Liver (tissue), 9 donors: ENCODE measurements around the gene B4GALT3. TPM values are rescaled to one million over a fixed set of nuclear protein-coding genes. Genes with fewer than 3 reads are reported as not detected.

Experiments used
- DNase-seq: peaks from one replicate; pipeline ENCODE4 v3.0.0-alpha.2; 2017; ENCODE audit warnings: low spot score
- H3K27ac ChIP-seq, 2 donors: one replicate each; pipeline ENCODE4 v1.7.0; 2013; ENCODE audit warnings: inconsistent platforms in 2 of 2, low read length in 2 of 2, control low read depth in 1 of 2, low read depth in 1 of 2, mild to moderate bottlenecking in 1 of 2
- H3K27me3 ChIP-seq, 4 donors: one replicate each; pipeline versions ENCODE4 v1.6.1 to v1.7.0; 2013; ENCODE audit warnings: low read length in 3 of 4, inconsistent platforms in 1 of 4, mild to moderate bottlenecking in 1 of 4, moderate library complexity in 1 of 4; ENCODE audit not compliant: control insufficient read depth in 4 of 4, insufficient read depth in 4 of 4
- H3K36me3 ChIP-seq, 4 donors: one replicate each; pipeline versions ENCODE4 v1.6.1 to v1.7.0; 2013; ENCODE audit warnings: low read length in 3 of 4, mild to moderate bottlenecking in 3 of 4, low read depth in 1 of 4, moderate library complexity in 1 of 4; ENCODE audit not compliant: control insufficient read depth in 4 of 4, insufficient read depth in 3 of 4
- H3K4me1 ChIP-seq, 4 donors: one replicate each; pipeline versions ENCODE4 v1.6.1 to v1.7.0; 2013; ENCODE audit warnings: low read length in 3 of 4, mild to moderate bottlenecking in 3 of 4, moderate library complexity in 1 of 4; ENCODE audit not compliant: control insufficient read depth in 4 of 4, insufficient read depth in 4 of 4
- H3K4me3 ChIP-seq, 3 donors: one replicate each; pipeline versions ENCODE4 v1.6.1 to v1.7.0; 2013; ENCODE audit warnings: low read length in 3 of 3, control low read depth in 1 of 3, low read depth in 1 of 3, mild to moderate bottlenecking in 1 of 3
- H3K9ac ChIP-seq, 2 donors: one replicate each; pipeline ENCODE4 v1.7.0; 2013; ENCODE audit warnings: low read length in 2 of 2, mild to moderate bottlenecking in 2 of 2, moderate library complexity in 2 of 2, control low read depth in 1 of 2, low read depth in 1 of 2
- H3K9me3 ChIP-seq, 4 donors: one replicate each; pipeline versions ENCODE4 v1.6.1 to v1.7.0; 2013; ENCODE audit warnings: low read length in 3 of 4; ENCODE audit not compliant: control insufficient read depth in 4 of 4
- EGR1 ChIP-seq, 2 donors: IDR thresholded peaks; 2 replicates each; pipeline ENCODE4 v1.6.1; 2016 to 2018; ENCODE audit warnings: antibody characterized with exemption in 2 of 2, low read depth in 2 of 2
- FOXA1 ChIP-seq: IDR thresholded peaks from 2 replicates; pipeline ENCODE4 v1.6.1; 2016; ENCODE audit warnings: antibody characterized with exemption
- FOXA2 ChIP-seq: IDR thresholded peaks from 2 replicates; pipeline ENCODE4 v1.6.1; 2016; ENCODE audit warnings: antibody characterized with exemption
- GABPA ChIP-seq, 2 donors: IDR thresholded peaks in 1 of 2; conservative IDR thresholded peaks in 1 of 2; 2 replicates each; pipeline ENCODE4 v1.6.1; 2016; ENCODE audit warnings: antibody characterized with exemption in 2 of 2, mild to moderate bottlenecking in 1 of 2, moderate library complexity in 1 of 2
- HNF4A ChIP-seq, 2 donors: conservative IDR thresholded peaks; 2 replicates each; pipeline ENCODE4 v1.6.1; 2016; ENCODE audit warnings: antibody characterized with exemption in 2 of 2, mild to moderate bottlenecking in 2 of 2
- HNF4G ChIP-seq: IDR thresholded peaks from 2 replicates; pipeline ENCODE4 v1.6.1; 2016; ENCODE audit warnings: antibody characterized with exemption
- JUND ChIP-seq, 2 donors: IDR thresholded peaks; 2 replicates each; pipeline ENCODE4 v1.6.1; 2016; ENCODE audit warnings: antibody characterized with exemption in 2 of 2
- NR2F2 ChIP-seq: IDR thresholded peaks from 2 replicates; pipeline ENCODE4 v1.6.1; 2016; ENCODE audit warnings: antibody characterized with exemption
- RAD21 ChIP-seq, 2 donors: IDR thresholded peaks; 2 replicates each; pipeline ENCODE4 v1.6.1; 2016; ENCODE audit warnings: antibody characterized with exemption in 2 of 2, mild to moderate bottlenecking in 2 of 2
- RXRA ChIP-seq, 2 donors: IDR thresholded peaks; 2 replicates each; pipeline ENCODE4 v1.6.1; 2017 to 2018; ENCODE audit warnings: antibody characterized with exemption in 2 of 2, mild to moderate bottlenecking in 1 of 2
- SP1 ChIP-seq: IDR thresholded peaks from 2 replicates; pipeline ENCODE4 v1.6.1; 2018; ENCODE audit warnings: antibody characterized with exemption, mild to moderate bottlenecking
- TAF1 ChIP-seq: conservative IDR thresholded peaks from 2 replicates; pipeline ENCODE4 v1.6.1; 2016; ENCODE audit warnings: antibody characterized with exemption, mild to moderate bottlenecking
- YY1 ChIP-seq: IDR thresholded peaks from 2 replicates; pipeline ENCODE4 v1.6.1; 2016; ENCODE audit warnings: antibody characterized with exemption, mild to moderate bottlenecking
- WGBS: extraction: QIAGEN DNeasy Blood & Tissue Kit; methylation state at CpG from one replicate; pipeline ENCODE4 v1.1.7; 2013; 5-methylcytosine and 5-hydroxymethylcytosine counted together
- polyA plus RNA-seq, 2 donors: library from polyadenylated mRNA; stranded (reverse) in 1 of 2; unstranded in 1 of 2; fragments of 200-250 nt in 1 of 2; fragments of >200 nt in 1 of 2; fragmentation: Nextera tagmentation in 1 of 2; extraction: Ambion mirVana in 1 of 2; gene quantifications; one replicate each; pipeline versions ENCODE4 v1.2.1 to v1.2.3, GENCODE V29; 2013 to 2015
- total RNA-seq, 2 donors: library from RNA; depleted of rRNA; stranded (reverse); fragments of >200 nt; gene quantifications; one replicate each; pipeline ENCODE4 v1.2.3, GENCODE V29; 2014
- TF ChIP-seq, protein P1 (sequence below): fragments of 150-350 bp; IDR thresholded peaks from 2 replicates; pipeline ENCODE4 v1.5.1; 2017; ENCODE audit warnings: improper control_type of control experiment, low read depth, low read length; ENCODE audit not compliant: missing input control
- TF ChIP-seq, protein P2 (sequence below): IDR thresholded peaks from 2 replicates; pipeline ENCODE4 v1.6.1; 2016; ENCODE audit warnings: antibody characterized with exemption
- TF ChIP-seq, protein P3 (sequence below): IDR thresholded peaks from 2 replicates; pipeline ENCODE4 v1.6.1; 2016; ENCODE audit warnings: antibody characterized with exemption
- TF ChIP-seq, protein P4 (sequence below): IDR thresholded peaks from 2 replicates; pipeline ENCODE4 v1.6.1; 2016; ENCODE audit warnings: antibody characterized with exemption
- donor health status: healthy.
- donor health status: healthy.
- donor health status: healthy.
- donor health status: healthy.
- donor health status: healthy.

Gene B4GALT3
- total and polyA plus RNA-seq, 4 donors: 13.1 to 23.8 (median 14.7) TPM

DNA sequence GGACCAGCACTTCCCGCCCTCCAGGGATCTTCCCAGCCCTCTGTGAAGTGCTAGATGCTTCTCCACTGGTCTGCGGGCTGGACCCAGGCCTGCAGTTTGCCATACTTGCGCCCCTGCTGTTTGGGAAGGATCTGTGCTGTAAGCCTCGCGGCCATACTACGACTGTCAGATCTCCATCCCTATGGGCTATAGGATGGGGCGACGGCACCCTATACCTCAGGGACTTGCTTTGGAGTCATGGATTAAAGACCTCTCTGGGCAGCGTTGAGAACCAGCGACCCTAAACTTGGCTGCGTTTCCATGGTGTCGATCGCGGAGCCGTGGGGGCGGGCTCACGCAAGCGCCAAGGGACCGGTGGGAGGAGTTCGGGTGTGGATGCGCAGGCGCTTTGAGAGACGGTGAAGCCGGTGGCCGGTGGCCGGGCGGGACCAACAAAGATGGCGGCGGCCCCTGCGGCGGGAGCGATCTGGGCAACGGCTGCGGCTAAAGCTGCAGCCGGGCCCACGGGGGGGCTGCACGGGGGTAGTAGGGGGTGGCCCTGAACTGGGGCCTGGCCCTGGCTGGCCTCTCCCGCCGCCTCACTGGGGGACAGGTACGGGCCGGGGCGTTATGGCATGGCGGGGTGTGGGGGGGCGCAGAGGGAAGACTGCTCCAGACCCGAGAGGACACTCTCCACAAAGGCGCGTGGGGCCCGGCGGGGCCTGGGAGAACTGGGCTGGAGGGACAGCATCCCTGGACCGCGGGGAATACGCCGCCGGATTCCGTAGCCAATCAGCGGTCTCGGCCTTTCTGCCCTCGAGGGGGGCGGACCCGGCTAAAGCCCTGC, 18.0 kb downstream of the B4GALT3 start, which contains the start of gene USP21:
USP21 (plus strand) TSS at position 414 of the 826 bp plus-strand sequence. CDS start 1,141 bp downstream, outside the sequence.
- H3K9me3 ChIP-seq: no peaks in the 10 kb centered on the region

DNA sequence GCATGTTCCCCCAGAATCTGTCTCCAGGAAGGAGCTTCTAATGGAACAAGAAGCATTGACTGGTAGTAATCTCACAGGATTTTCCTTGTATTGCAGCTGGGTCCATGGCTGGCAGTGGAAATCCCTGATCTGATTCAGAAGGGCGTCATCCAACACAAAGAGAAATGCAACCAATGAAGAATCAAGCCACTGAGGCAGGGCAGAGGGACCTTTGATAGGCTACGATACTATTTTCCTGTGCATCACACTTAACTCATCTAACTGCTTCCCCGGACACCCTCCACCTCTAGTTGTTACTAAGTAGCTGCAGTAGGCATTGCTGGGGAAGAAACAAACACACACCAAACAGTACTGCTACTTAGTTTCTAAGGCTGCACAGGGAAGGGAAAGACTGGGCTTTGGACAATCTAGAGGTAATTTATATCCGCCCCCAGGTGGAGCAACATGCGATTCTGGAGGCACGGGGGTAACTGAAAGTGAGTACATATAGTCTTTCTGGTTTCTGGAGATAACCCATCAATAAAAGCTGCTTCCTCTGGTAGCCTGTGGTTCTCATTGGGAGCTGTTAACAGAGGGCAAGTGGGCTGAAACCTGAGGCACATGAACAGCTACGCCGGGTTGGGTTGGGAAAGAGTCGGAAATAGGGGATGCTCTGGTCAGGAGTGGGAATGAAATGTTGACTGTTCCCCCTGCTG, 18.8 kb downstream of the B4GALT3 start:
- no peak for TF ChIP-seq HNF4G
- TF ChIP-seq, protein P1, sequence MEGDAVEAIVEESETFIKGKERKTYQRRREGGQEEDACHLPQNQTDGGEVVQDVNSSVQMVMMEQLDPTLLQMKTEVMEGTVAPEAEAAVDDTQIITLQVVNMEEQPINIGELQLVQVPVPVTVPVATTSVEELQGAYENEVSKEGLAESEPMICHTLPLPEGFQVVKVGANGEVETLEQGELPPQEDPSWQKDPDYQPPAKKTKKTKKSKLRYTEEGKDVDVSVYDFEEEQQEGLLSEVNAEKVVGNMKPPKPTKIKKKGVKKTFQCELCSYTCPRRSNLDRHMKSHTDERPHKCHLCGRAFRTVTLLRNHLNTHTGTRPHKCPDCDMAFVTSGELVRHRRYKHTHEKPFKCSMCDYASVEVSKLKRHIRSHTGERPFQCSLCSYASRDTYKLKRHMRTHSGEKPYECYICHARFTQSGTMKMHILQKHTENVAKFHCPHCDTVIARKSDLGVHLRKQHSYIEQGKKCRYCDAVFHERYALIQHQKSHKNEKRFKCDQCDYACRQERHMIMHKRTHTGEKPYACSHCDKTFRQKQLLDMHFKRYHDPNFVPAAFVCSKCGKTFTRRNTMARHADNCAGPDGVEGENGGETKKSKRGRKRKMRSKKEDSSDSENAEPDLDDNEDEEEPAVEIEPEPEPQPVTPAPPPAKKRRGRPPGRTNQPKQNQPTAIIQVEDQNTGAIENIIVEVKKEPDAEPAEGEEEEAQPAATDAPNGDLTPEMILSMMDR: no peak
- no peak for TF ChIP-seq YY1
- TF ChIP-seq RAD21 (IDR thresholded peaks at IDR 0.05): no peak
- TF ChIP-seq FOXA2: no peak
- TF ChIP-seq HNF4A (conservative IDR thresholded peaks at IDR 0.05): no peak
- TF ChIP-seq, protein P2, sequence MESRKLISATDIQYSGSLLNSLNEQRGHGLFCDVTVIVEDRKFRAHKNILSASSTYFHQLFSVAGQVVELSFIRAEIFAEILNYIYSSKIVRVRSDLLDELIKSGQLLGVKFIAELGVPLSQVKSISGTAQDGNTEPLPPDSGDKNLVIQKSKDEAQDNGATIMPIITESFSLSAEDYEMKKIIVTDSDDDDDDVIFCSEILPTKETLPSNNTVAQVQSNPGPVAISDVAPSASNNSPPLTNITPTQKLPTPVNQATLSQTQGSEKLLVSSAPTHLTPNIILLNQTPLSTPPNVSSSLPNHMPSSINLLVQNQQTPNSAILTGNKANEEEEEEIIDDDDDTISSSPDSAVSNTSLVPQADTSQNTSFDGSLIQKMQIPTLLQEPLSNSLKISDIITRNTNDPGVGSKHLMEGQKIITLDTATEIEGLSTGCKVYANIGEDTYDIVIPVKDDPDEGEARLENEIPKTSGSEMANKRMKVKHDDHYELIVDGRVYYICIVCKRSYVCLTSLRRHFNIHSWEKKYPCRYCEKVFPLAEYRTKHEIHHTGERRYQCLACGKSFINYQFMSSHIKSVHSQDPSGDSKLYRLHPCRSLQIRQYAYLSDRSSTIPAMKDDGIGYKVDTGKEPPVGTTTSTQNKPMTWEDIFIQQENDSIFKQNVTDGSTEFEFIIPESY: no peak
- TF ChIP-seq GABPA (IDR thresholded peaks at IDR 0.05 in 1 of 2, conservative IDR thresholded peaks at IDR 0.05 in 1 of 2): no peak
- TF ChIP-seq JUND (IDR thresholded peaks at IDR 0.05): no peak
- no peak for TF ChIP-seq TAF1
- no peak for TF ChIP-seq EGR1 (IDR thresholded peaks at IDR 0.05; ENCODE audit: low read depth in 2 of 2)
- TF ChIP-seq FOXA1: no peak
- TF ChIP-seq, protein P3, sequence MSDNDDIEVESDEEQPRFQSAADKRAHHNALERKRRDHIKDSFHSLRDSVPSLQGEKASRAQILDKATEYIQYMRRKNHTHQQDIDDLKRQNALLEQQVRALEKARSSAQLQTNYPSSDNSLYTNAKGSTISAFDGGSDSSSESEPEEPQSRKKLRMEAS: no peak
- TF ChIP-seq RXRA (IDR thresholded peaks at IDR 0.05): no peak
- no peak for TF ChIP-seq SP1
- TF ChIP-seq NR2F2: no peak
- TF ChIP-seq, protein P4, sequence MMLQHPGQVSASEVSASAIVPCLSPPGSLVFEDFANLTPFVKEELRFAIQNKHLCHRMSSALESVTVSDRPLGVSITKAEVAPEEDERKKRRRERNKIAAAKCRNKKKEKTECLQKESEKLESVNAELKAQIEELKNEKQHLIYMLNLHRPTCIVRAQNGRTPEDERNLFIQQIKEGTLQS: no peak
- no peak for DNase-seq

More for the DNA sequence above, 18.0 kb downstream of the B4GALT3 start, which contains the start of gene USP21:
- no peaks in the 10 kb centered on the region for H3K27me3 ChIP-seq
- H3K36me3 ChIP-seq: peaks cover 0 to 18% (median 7%) of the 10 kb centered on the region in 4 donors
- DNase-seq: peak; percentile 94
- H3K9ac ChIP-seq: peak within 1 kb of the TSS; percentile 50 to 82
- H3K27ac ChIP-seq: peak within 1 kb of the TSS; percentile 64 to 79
- H3K4me1 ChIP-seq: peaks cover 10 to 31% (median 21%) of the 10 kb centered on the region in 4 donors
- whole genome bisulfite sequencing: 1% methylated on average over 60 of the region's 60 CpGs
- TF ChIP-seq TAF1 (no peak), SP1 (no peak), HNF4A (conservative IDR thresholded peaks at IDR 0.05) (no peak), FOXA2 (no peak), YY1 (peak; percentile 99), NR2F2 (peak; percentile 22)
- TF ChIP-seq, protein P2: no peak
- TF ChIP-seq, protein P1: no peak
- H3K4me3 ChIP-seq: peak within 1 kb of the TSS; percentile 76 to 94 (median 81)

More for the DNA sequence above, 18.8 kb downstream of the B4GALT3 start:
- H3K36me3 ChIP-seq: peaks cover 0 to 10% (median 5%) of the 10 kb centered on the region in 4 donors
- peak overlapping the region; percentile 64 to 79 for H3K27ac ChIP-seq
- H3K9ac ChIP-seq: peak overlapping the region in 1 of 2 donors; percentile 45
- no peaks in the 10 kb centered on the region for H3K9me3 ChIP-seq
- H3K4me1 ChIP-seq: peaks cover 10 to 31% (median 21%) of the 10 kb centered on the region in 4 donors
- 71% methylated on average over 9 of the region's 9 CpGs for WGBS
- peak overlapping the region; percentile 76 to 94 (median 81) for H3K4me3 ChIP-seq
- H3K27me3 ChIP-seq: no peaks in the 10 kb centered on the region
